ENCODE data around the gene TSPAN10. TPM values are rescaled to one million over a fixed set of nuclear protein-coding genes. Genes with fewer than 3 reads are reported as not detected.

Gene TSPAN10
- total and polyA plus RNA-seq, 11 donors = 0.07 to 0.46 (median 0.38) TPM; not detected in 5

GRCh38 chr17:81593105-81593871, 43.7 kb upstream of the TSPAN10 start:
- no peak for TF ChIP-seq CTCF (IDR thresholded peaks at IDR 0.05)
- TF ChIP-seq POLR2A (IDR thresholded peaks at IDR 0.05) = no peak
- Histone ChIP-seq H3K27me3 (no peaks in the 10 kb centered on the region), H3K9me3 (no peaks in the 10 kb centered on the region), H3K27ac (peak overlapping the region in 7 of 12 donors; percentile 20 to 62 (median 42)), H3K4me3 (no peak overlapping the region), H3K4me1 (peaks cover 0 to 15% (median 1%) of the 10 kb centered on the region in 12 donors), H3K36me3 (peaks cover 5 to 100% (median 98%) of the 10 kb centered on the region in 9 donors)
- intact Hi-C loops (cut with DNase I) = no loop called here
- ATAC-seq = peak; percentile 62 to 88 (median 78)
- 69 to 77% (median 72%) methylated on average over 11 of the region's 11 CpGs for WGBS, 4 donors
- DNase-seq = peak in 1 of 5 donors; percentile 35

- DNase-seq (peak; percentile 47 to 77 (median 66)), ATAC-seq (peak; percentile 71 to 88 (median 80))
These were observed 37.1 kb upstream of the TSPAN10 start for GRCh38 chr17:81599719-81600486.

GRCh38 chr17:81601525-81602120, 35.4 kb upstream of the TSPAN10 start:
- no peak overlapping the region for H3K4me3 ChIP-seq
- no peaks in the 10 kb centered on the region for H3K27me3 ChIP-seq
- peaks cover 0 to 21% (median 8%) of the 10 kb centered on the region in 12 donors for H3K4me1 ChIP-seq
- DNase-seq (no peak), ATAC-seq (peak; percentile 35 to 85 (median 84))
- no peak overlapping the region for H3K27ac ChIP-seq
- no peak for TF ChIP-seq POLR2A (IDR thresholded peaks at IDR 0.05)
- TF ChIP-seq CTCF (IDR thresholded peaks at IDR 0.05) = peak; percentile 75 to 90 (median 84)
- intact Hi-C loops (cut with DNase I) = loop anchor here (2.0 to 10.0 kb wide), 11 partner anchors 39 to 459 kb away; partner anchors contain the start of genes ACTG1 (in 1 of the 10) and FAAP100 (in 1 of the 10)
- H3K36me3 ChIP-seq = peaks cover 2 to 99% (median 89%) of the 10 kb centered on the region in 9 donors
- WGBS, 4 donors = 35 to 43% (median 36%) methylated on average over 9 of the region's 9 CpGs
- no peaks in the 10 kb centered on the region for H3K9me3 ChIP-seq

More at GRCh38 chr17:81599719-81600486, 37.1 kb upstream of the TSPAN10 start:
- WGBS, 4 donors = 36 to 65% (median 44%) methylated on average over 6 to 10 of the region's 10 CpGs
- Histone ChIP-seq H3K9me3 (no peaks in the 10 kb centered on the region), H3K27me3 (no peaks in the 10 kb centered on the region), H3K36me3 (peaks cover 5 to 99% (median 89%) of the 10 kb centered on the region in 9 donors), H3K4me1 (peaks cover 0 to 21% (median 8%) of the 10 kb centered on the region in 12 donors), H3K27ac (peak overlapping the region in 1 of 12 donors; percentile 26), H3K4me3 (no peak overlapping the region)
- TF ChIP-seq POLR2A (IDR thresholded peaks at IDR 0.05) (no peak), CTCF (IDR thresholded peaks at IDR 0.05) (no peak)
- intact Hi-C loops (cut with DNase I) = loop anchor here (2.0 to 10.0 kb wide), 11 partner anchors 38 to 458 kb away; partner anchors contain the start of genes ACTG1 (in 1 of the 10) and FAAP100 (in 1 of the 10)

Data from heart left ventricle (tissue), 16 donors.